Epithelial cell of esophagus (primary cell): ENCODE results near the gene NCOR2.

ENCODE experiments used
- DNase-seq: peaks from one replicate; pipeline ENCODE4 v3.0.0; 2010; ENCODE audit warnings: low read depth
- H3K4me3 ChIP-seq: 2 replicates; pipeline ENCODE4 v1.5.1; 2011; ENCODE audit warnings: mild to moderate bottlenecking, low read length, control low read depth
- CTCF ChIP-seq: IDR thresholded peaks from 2 replicates; pipeline ENCODE4 v1.5.1; 2011; ENCODE audit warnings: low read depth, mild to moderate bottlenecking, low read length, control low read depth, inconsistent platforms; ENCODE audit not compliant: insufficient read depth; ENCODE audit errors: missing control alignments

The NCOR2 gene

DNA sequence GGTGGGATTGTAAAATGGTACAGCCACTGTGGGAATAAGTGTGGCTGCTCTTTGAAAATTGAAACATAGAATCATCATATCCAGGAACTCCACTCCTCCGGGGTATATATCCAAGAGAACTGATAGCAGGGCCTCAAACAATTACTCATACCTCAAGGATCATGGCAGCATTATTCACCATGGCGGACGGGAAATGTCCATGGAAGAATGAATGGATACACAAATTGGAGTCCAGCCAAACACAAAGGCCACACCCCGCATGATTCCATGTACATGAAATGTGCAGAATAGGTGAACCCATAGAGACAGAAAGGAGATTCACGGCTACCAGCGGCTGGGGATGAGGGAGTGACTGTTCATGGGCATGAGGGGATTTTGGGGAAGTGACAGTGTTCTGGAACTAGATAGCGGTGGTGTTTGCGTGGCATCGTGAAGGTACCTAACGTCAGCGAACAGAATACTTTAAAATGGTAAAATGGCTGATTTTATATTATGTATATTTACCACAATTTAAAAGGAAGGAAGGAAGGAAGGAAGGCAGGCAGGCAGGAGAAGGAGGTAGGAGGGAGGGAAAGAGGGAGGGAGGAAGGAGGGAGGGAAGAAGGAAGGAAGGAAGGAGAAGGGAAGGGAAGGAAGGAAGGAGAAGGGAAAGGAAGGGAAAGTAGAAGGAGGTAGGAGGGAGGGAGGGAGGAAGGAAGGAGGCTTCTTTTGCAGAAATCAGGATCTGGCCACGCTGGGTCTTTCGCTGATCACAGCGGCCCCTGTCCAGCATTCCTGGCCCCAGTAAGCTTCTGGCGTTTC, 14.1 kb upstream of the NCOR2 start:
- no peak for TF ChIP-seq CTCF
- DNase-seq: peak; percentile 97
- H3K4me3 ChIP-seq: no peak overlapping the region

GRCh38 chr12:124579921-124580517, 12.6 kb upstream of the NCOR2 start:
- no peak overlapping the region for H3K4me3 ChIP-seq
- DNase-seq: no peak
- TF ChIP-seq CTCF: no peak

- no peak overlapping the region for H3K4me3 ChIP-seq
- TF ChIP-seq CTCF: no peak
- DNase-seq: no peak
Observed at GRCh38 chr12:124578854-124579253, 11.4 kb upstream of the NCOR2 start.

- H3K4me3 ChIP-seq: no peak overlapping the region
- no peak for DNase-seq
- peak; percentile 44 for TF ChIP-seq CTCF
Observed at GRCh38 chr12:124578445-124578844, 11.0 kb upstream of the NCOR2 start.

DNA sequence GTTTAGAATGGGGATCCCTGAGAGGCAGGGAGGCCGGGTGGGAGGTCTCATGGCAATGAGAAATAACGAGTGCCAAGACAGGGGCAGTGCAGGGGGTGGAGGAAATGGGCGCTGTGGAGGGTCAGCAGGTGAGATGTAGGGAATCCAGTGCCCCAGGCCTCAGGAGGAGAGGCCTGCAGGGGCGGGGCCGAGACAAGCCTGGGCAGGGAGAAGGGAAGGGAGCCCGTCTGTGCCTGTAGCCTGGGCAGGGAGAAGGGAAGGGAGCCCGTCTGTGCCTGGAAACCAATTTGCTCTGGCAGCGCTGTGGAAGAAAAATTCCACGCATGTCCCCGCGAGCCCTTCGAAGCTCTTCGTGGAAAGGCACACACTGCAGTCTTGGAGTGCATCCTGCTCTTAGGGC, 10.6 kb upstream of the NCOR2 start:
- no peak overlapping the region for H3K4me3 ChIP-seq
- peak; percentile 87 for DNase-seq
- TF ChIP-seq CTCF: no peak

DNA sequence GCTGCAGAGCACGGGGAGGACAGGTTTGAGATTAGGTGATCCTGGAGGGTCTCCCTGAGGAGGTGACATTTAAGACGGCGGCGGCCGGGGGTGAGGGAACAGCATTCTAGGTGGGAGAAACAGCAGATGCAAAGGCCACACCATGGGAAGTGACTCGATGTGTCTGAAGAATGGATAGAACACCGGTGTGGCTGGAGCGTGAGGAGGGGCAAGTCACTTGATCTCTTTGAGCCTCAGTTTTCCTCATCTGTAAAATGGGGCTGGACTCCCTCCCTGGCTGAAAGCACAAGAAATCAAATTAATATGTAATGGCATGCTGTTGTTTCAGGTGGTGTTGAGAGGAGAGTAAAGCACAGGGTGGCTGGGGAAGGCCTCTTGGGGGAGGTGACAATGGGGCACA, 10.0 kb upstream of the NCOR2 start:
- H3K4me3 ChIP-seq: no peak overlapping the region
- DNase-seq: no peak
- TF ChIP-seq CTCF: no peak
